ENCODE measurements around the gene ZNF362. TPM values are rescaled to one million over a fixed set of nuclear protein-coding genes. Genes with fewer than 3 reads are reported as not detected.
A peak's percentile ranks its signal among the peaks of the same experiment; 100 is the strongest.

The ZNF362 gene
- total RNA-seq, 1 donor = 13.4 TPM

GRCh38 chr1:33225586-33225985 is 30.7 kb upstream of the ZNF362 start:
- H3K9me3 ChIP-seq (ENCODE audit: low read depth, low read length) = no peaks in the 10 kb centered on the region
- H3K4me3 ChIP-seq (ENCODE audit: insufficient read depth, low read length) = no peak overlapping the region
- TF ChIP-seq CTCF (IDR thresholded peaks at IDR 0.05; ENCODE audit: extremely low read depth, low read depth, low read length) = no peak
- DNase-seq (ENCODE audit: insufficient read length, low spot score, missing footprints) = no peak
- H3K36me3 ChIP-seq (ENCODE audit: insufficient read depth, low read length) = no peaks in the 10 kb centered on the region
- no peak overlapping the region for H2AFZ ChIP-seq (ENCODE audit: low read length)
- H3K27me3 ChIP-seq (ENCODE audit: insufficient read depth, low read length) = peaks cover 3% of the 10 kb centered on the region
- H3K4me1 ChIP-seq (ENCODE audit: insufficient read depth, low read length) = peaks cover 5% of the 10 kb centered on the region
- H3K79me2 ChIP-seq (ENCODE audit: insufficient read depth, low read length) = no peaks in the 10 kb centered on the region
- H3K4me2 ChIP-seq (ENCODE audit: insufficient read depth, low read length) = no peak overlapping the region
- no peaks in the 10 kb centered on the region for H4K20me1 ChIP-seq (ENCODE audit: insufficient read depth, low read length)
- no peak overlapping the region for H3K27ac ChIP-seq (ENCODE audit: low read depth, low read length)

- H3K27me3 ChIP-seq (ENCODE audit: insufficient read depth, low read length) = peaks cover 3% of the 10 kb centered on the region
- no peak overlapping the region for H3K4me3 ChIP-seq (ENCODE audit: insufficient read depth, low read length)
- no peaks in the 10 kb centered on the region for H3K79me2 ChIP-seq (ENCODE audit: insufficient read depth, low read length)
- H3K27ac ChIP-seq (ENCODE audit: low read depth, low read length) = no peak overlapping the region
- H3K4me1 ChIP-seq (ENCODE audit: insufficient read depth, low read length) = peaks cover 5% of the 10 kb centered on the region
- H3K4me2 ChIP-seq (ENCODE audit: insufficient read depth, low read length) = peak overlapping the region; percentile 55
- H4K20me1 ChIP-seq (ENCODE audit: insufficient read depth, low read length) = no peaks in the 10 kb centered on the region
- no peak overlapping the region for H2AFZ ChIP-seq (ENCODE audit: low read length)
- no peaks in the 10 kb centered on the region for H3K9me3 ChIP-seq (ENCODE audit: low read depth, low read length)
- TF ChIP-seq CTCF (IDR thresholded peaks at IDR 0.05; ENCODE audit: extremely low read depth, low read depth, low read length) = no peak
- no peaks in the 10 kb centered on the region for H3K36me3 ChIP-seq (ENCODE audit: insufficient read depth, low read length)
- peak; percentile 89 for DNase-seq (ENCODE audit: insufficient read length, low spot score, missing footprints)
These were observed 27.3 kb upstream of the ZNF362 start for GRCh38 chr1:33228935-33229487.

GRCh38 chr1:33231166-33231565 is 25.1 kb upstream of the ZNF362 start:
- no peak overlapping the region for H3K4me3 ChIP-seq (ENCODE audit: insufficient read depth, low read length)
- no peak overlapping the region for H3K4me2 ChIP-seq (ENCODE audit: insufficient read depth, low read length)
- no peak overlapping the region for H2AFZ ChIP-seq (ENCODE audit: low read length)
- H3K27me3 ChIP-seq (ENCODE audit: insufficient read depth, low read length) = peaks cover 3% of the 10 kb centered on the region
- no peak overlapping the region for H3K27ac ChIP-seq (ENCODE audit: low read depth, low read length)
- peaks cover 5% of the 10 kb centered on the region for H3K4me1 ChIP-seq (ENCODE audit: insufficient read depth, low read length)
- no peaks in the 10 kb centered on the region for H4K20me1 ChIP-seq (ENCODE audit: insufficient read depth, low read length)
- H3K36me3 ChIP-seq (ENCODE audit: insufficient read depth, low read length) = no peaks in the 10 kb centered on the region
- no peak for DNase-seq (ENCODE audit: insufficient read length, low spot score, missing footprints)
- H3K79me2 ChIP-seq (ENCODE audit: insufficient read depth, low read length) = no peaks in the 10 kb centered on the region
- H3K9me3 ChIP-seq (ENCODE audit: low read depth, low read length) = no peaks in the 10 kb centered on the region
- no peak for TF ChIP-seq CTCF (IDR thresholded peaks at IDR 0.05; ENCODE audit: extremely low read depth, low read depth, low read length)

- no peak overlapping the region for H2AFZ ChIP-seq (ENCODE audit: low read length)
- H3K79me2 ChIP-seq (ENCODE audit: insufficient read depth, low read length) = no peaks in the 10 kb centered on the region
- no peaks in the 10 kb centered on the region for H3K9me3 ChIP-seq (ENCODE audit: low read depth, low read length)
- no peak for TF ChIP-seq CTCF (IDR thresholded peaks at IDR 0.05; ENCODE audit: extremely low read depth, low read depth, low read length)
- H4K20me1 ChIP-seq (ENCODE audit: insufficient read depth, low read length) = no peaks in the 10 kb centered on the region
- peaks cover 5% of the 10 kb centered on the region for H3K4me1 ChIP-seq (ENCODE audit: insufficient read depth, low read length)
- DNase-seq (ENCODE audit: insufficient read length, low spot score, missing footprints) = no peak
- no peak overlapping the region for H3K4me2 ChIP-seq (ENCODE audit: insufficient read depth, low read length)
- H3K27ac ChIP-seq (ENCODE audit: low read depth, low read length) = no peak overlapping the region
- H3K27me3 ChIP-seq (ENCODE audit: insufficient read depth, low read length) = peaks cover 3% of the 10 kb centered on the region
- no peaks in the 10 kb centered on the region for H3K36me3 ChIP-seq (ENCODE audit: insufficient read depth, low read length)
- H3K4me3 ChIP-seq (ENCODE audit: insufficient read depth, low read length) = no peak overlapping the region
These were observed 23.6 kb upstream of the ZNF362 start for GRCh38 chr1:33232716-33233115.

Data from osteoblast (primary cell).